Activated CD4-positive, alpha-beta T cell treated with anti-CD3 and anti-CD28 coated beads, Interleukin-2, amount 10 ng/mL, durations not matched to agents 24 days and 14 days (primary cell): ENCODE results near the gene MRPL57. TPM values are rescaled to one million over a fixed set of nuclear protein-coding genes. Genes with fewer than 3 reads are reported as not detected.
"Not testable (repeated sequence)": the region's sequence is repeated elsewhere in the genome, so short reads cannot be mapped to it uniquely, and the experiment has no call there.

Experiments
- DNase-seq: peaks from one replicate; pipeline ENCODE4 v3.0.0; 2022
- H3K27ac Mint-ChIP-seq: one replicate; pipeline ENCODE4 v1.8.0; 2022; ENCODE audit warnings: mild to moderate bottlenecking, mixed read lengths
- H3K27me3 Mint-ChIP-seq: one replicate; pipeline ENCODE4 v1.8.0; 2022; ENCODE audit warnings: mixed read lengths
- H3K36me3 Mint-ChIP-seq: one replicate; pipeline ENCODE4 v1.8.0; 2022; ENCODE audit warnings: low read depth, mild to moderate bottlenecking, mixed read lengths
- H3K4me1 Mint-ChIP-seq: one replicate; pipeline ENCODE4 v1.8.0; 2021; ENCODE audit warnings: mixed read lengths
- H3K4me3 Mint-ChIP-seq: one replicate; pipeline ENCODE4 v1.8.0; 2022; ENCODE audit warnings: mild to moderate bottlenecking, moderate library complexity, mixed read lengths
- H3K9me3 Mint-ChIP-seq: one replicate; pipeline ENCODE4 v1.8.0; 2021; ENCODE audit warnings: mixed read lengths
- intact Hi-C: fragments of 100-400 bp; cut with micrococcal nuclease; formaldehyde crosslinking; loops from one replicate; pipeline ENCODE4 v1.15.1; 2023
- total RNA-seq: library from RNA; stranded (reverse); gene quantifications from 2 replicates; pipeline ENCODE4 v1.2.3, GENCODE V29; 2022

MRPL57 gene
- total RNA-seq, 1 donor from 2014 or later, result 33.0 TPM

DNA sequence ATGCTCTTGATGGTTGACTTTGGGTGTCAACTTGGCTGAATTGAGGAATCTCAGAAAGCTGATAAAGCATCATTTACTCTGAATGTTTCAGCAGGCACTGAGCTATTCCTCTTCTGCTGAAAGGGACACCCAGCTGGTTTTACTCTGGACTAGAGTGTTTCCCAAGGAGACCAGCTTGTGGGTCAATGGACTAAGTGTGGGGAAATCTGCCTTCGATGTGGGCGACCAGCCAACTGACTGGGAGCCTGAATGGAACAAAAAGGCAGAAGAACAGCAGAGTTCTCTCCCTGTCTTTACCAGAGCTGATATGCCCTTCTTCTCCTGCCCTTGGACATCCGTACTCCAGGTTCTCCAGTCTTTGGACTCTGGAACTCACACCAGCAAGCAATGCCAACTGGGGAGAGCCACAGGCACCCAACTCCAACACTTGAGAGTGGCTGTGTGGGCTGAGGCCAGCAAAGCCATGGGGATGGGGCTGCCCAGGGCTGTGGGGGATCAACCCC lies 32.2 kb downstream of the MRPL57 start:
- DNase-seq, result no peak
- Mint-ChIP-seq H3K4me1 (no peaks in the 10 kb centered on the region), H3K36me3 (peaks cover 1% of the 10 kb centered on the region), H3K27me3 (peaks cover 24% of the 10 kb centered on the region), H3K9me3 (peaks cover 25% of the 10 kb centered on the region), H3K27ac (no peak overlapping the region), H3K4me3 (no peak overlapping the region)
- intact Hi-C loops, result no loop called here

DNA sequence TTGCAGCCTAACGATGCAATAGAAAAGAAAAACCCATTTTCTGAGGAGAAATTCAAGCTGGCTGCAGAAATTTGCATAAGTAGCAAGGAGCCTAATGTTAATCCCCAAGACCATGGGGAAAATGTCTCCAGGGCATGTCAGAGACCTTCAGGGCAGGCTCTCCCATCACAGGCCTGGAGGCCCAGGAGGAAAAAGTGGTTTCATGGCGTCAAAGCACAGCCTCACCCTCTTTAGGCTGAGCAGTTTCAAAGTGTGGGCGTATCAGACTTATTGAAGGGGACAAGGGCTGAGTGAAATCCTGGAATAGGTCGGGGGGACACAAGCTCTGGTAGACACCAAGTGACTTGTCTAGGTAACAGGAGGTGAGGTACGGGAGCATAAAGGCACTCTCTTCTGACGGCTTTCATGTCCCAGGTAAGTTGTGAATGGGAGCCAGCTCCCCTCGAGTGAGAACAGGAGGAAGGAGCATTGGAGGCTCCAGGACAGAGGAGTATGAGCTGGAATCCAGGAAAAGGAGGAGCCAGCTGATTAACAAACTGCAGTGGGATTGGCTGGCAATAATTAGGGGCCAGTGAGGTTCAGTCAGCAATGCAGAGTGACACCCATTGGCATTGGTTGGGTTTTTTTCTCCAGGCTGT lies 35.8 kb downstream of the MRPL57 start:
- Mint-ChIP-seq H3K27ac (no peak overlapping the region), H3K4me3 (no peak overlapping the region), H3K4me1 (no peaks in the 10 kb centered on the region), H3K27me3 (peaks cover 44% of the 10 kb centered on the region), H3K36me3 (peaks cover 1% of the 10 kb centered on the region), H3K9me3 (peaks cover 28% of the 10 kb centered on the region)
- intact Hi-C loops, result no loop called here
- no peak for DNase-seq

DNA sequence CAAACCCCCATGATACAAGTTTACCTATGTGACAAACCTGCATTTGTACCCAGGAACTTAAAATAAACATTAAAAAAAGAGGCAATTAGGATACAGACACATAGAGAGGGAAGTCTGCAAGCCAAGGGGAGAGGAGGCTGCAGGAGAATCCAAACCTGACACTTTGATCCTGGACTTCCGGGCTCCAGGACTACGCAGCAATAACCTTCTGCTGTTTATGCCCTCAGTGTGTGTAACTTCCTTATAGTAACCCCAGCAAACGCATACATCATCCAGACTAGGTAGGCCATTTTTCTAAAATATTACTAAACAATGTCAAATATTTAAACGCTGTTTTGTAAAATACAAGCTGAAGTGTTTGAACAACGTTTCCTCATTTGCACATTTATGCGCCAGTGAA lies 39.0 kb downstream of the MRPL57 start:
- H3K27ac Mint-ChIP-seq, H3K36me3 Mint-ChIP-seq, intact Hi-C loops, H3K4me3 Mint-ChIP-seq, DNase-seq: not testable (repeated sequence)
- Mint-ChIP-seq H3K9me3 (peaks cover 28% of the 10 kb centered on the region), H3K4me1 (peaks cover 17% of the 10 kb centered on the region), H3K27me3 (peaks cover 40% of the 10 kb centered on the region)

DNA sequence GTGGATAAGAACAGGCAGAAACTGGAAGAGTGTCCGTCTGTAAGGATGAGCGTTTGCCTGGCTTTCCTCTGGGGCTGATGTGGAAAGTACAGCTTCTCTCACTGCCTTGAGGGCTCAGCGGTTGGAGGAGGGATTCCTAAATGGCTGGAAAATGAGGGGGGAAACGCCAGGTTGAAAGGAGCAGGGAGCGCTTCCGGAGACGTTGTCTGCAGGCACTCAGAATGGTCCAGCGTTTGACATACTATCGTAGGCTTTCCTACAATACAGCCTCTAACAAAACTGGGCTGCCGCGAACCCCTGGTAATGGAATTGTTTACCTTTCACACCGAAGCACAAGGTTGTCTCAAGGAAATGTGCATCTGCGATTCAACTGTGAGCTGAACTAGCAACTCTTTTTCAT lies 39.9 kb downstream of the MRPL57 start:
- Mint-ChIP-seq H3K27ac (no peak overlapping the region), H3K36me3 (peaks cover 1% of the 10 kb centered on the region), H3K4me3 (no peak overlapping the region), H3K27me3 (peaks cover 40% of the 10 kb centered on the region), H3K4me1 (peaks cover 17% of the 10 kb centered on the region), H3K9me3 (peaks cover 30% of the 10 kb centered on the region)
- intact Hi-C loops, result no loop called here
- DNase-seq, result no peak

DNA sequence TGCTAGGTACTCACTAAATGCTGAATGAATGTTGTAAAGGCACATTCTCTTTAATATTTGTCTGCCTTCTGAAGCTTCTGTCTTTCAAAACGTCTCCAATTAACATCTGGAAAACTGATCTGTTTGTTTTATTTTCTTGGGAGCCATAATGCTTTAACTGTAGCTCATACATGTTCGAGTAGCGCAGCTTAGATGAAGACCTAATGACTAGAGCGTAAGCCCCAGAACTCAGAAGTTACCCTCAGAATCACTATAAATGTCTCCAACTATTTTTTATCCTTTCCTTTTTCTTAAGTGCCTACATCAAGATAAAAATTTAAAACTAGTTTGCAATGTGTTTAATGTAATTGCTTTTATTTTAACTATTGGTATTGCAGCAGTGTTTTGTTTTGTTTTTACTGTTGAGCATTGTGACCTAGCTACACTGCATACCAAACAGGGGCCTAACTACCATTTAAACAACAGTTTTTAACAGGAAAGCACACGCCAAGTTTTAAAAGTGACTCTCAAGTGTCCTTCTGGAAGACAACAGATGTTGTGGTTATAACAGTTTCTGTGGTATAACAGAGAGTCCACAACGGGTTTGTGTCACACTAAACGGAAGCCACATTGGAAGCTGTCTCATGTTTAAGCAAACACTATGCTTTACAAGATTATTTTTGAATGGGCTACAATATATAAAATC lies 42.0 kb downstream of the MRPL57 start:
- peaks cover 17% of the 10 kb centered on the region for H3K4me1 Mint-ChIP-seq
- DNase-seq, result peak; percentile 83
- intact Hi-C loops, result no loop called here
- peak overlapping the region; percentile 60 for H3K4me3 Mint-ChIP-seq
- H3K27ac Mint-ChIP-seq, result peak overlapping the region; percentile 25
- peaks cover 1% of the 10 kb centered on the region for H3K36me3 Mint-ChIP-seq
- peaks cover 34% of the 10 kb centered on the region for H3K27me3 Mint-ChIP-seq
- peaks cover 24% of the 10 kb centered on the region for H3K9me3 Mint-ChIP-seq

DNA sequence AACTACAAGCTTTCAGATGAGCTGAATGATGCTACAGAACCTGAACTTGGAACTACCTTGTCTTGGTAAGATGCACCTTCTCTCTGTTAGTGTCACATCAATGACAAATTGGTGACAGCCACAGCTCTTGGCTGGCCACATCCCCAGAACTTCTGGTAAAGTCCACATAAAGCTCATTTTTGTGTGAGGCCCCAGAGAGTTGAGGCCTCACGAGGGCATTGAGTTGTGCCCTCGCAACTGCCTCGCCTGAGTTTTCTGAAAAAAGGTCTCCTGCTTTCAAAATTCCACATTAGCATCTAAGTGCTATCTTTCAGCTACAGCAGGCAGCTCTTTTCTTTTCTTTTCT lies 42.6 kb downstream of the MRPL57 start:
- Mint-ChIP-seq H3K27me3 (peaks cover 30% of the 10 kb centered on the region), H3K27ac (peak overlapping the region; percentile 20), H3K4me1 (peaks cover 17% of the 10 kb centered on the region), H3K36me3 (no peaks in the 10 kb centered on the region), H3K4me3 (peak overlapping the region; percentile 60), H3K9me3 (peaks cover 20% of the 10 kb centered on the region)
- intact Hi-C loops, result no loop called here
- DNase-seq, result no peak

DNA sequence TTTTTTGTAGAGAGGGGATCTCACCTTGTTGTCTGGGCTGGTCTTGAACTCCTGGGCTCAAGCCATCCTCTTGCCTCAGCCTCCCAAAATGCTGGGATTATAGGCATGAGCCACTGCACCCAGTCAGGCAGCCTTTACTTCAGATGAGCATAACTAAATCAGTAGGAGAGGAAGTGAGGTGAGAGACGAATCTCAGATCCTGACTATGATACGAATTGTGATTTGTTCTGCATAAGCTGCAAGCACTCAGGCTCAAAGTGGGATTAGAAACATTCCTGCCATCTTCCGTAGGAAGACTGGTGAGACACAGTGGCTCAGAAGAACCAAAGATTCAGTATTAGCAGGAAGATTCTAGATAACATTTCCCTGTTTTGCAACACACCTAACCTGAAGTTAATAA lies 43.3 kb downstream of the MRPL57 start:
- DNase-seq, H3K36me3 Mint-ChIP-seq, intact Hi-C loops: not testable (repeated sequence)

DNA sequence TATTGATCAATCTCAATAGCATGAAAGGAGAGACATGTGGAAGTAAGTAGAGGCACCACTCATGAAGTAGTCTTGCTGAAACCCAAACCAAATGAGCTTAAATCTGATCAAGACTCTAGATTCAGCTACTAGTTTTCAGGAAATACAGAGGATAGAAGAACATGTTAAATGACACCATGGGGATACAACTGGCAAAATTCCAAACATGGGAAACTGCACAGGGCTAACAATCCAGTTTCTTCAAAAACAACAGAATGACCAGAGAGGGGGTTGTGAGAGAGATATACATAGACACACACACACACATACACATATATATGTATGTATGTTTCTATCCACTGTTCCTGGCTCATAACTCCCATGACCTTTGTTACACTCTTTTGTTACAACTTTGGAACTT lies 44.8 kb downstream of the MRPL57 start:
- peaks cover 17% of the 10 kb centered on the region for H3K4me1 Mint-ChIP-seq
- no peak overlapping the region for H3K4me3 Mint-ChIP-seq
- H3K36me3 Mint-ChIP-seq, result no peaks in the 10 kb centered on the region
- DNase-seq, result no peak
- H3K9me3 Mint-ChIP-seq, result peaks cover 20% of the 10 kb centered on the region
- intact Hi-C loops, result no loop called here
- H3K27me3 Mint-ChIP-seq, result peaks cover 19% of the 10 kb centered on the region
- H3K27ac Mint-ChIP-seq, result no peak overlapping the region

More for the DNA sequence above, 43.3 kb downstream of the MRPL57 start:
- Mint-ChIP-seq H3K27me3 (peaks cover 29% of the 10 kb centered on the region), H3K9me3 (peaks cover 20% of the 10 kb centered on the region), H3K4me1 (peaks cover 17% of the 10 kb centered on the region)
- H3K4me3 Mint-ChIP-seq, H3K27ac Mint-ChIP-seq: not testable (repeated sequence)

DNA sequence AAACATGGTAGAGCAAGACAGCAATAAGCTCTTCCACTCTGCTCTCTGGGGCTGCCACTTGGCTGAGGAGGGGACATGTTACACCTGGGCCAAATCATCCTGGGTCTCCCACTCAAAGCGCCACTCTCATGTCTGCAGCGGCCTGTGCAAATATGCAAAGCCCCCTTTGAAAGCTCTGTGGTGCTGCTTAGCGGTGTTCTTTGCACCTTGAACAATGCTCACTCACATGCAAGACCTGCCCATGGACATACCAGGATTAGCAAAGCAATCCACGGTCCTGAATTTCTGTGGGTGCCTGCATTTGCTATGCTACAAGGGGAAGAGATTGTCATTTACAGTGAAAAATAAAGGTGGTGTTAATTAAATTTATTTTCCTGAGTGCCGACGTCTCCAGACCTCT lies 48.6 kb downstream of the MRPL57 start:
- Mint-ChIP-seq H3K27me3 (peaks cover 20% of the 10 kb centered on the region), H3K27ac (no peak overlapping the region), H3K4me3 (no peak overlapping the region), H3K4me1 (no peaks in the 10 kb centered on the region), H3K36me3 (no peaks in the 10 kb centered on the region), H3K9me3 (peaks cover 20% of the 10 kb centered on the region)
- no peak for DNase-seq
- intact Hi-C loops, result no loop called here

DNA sequence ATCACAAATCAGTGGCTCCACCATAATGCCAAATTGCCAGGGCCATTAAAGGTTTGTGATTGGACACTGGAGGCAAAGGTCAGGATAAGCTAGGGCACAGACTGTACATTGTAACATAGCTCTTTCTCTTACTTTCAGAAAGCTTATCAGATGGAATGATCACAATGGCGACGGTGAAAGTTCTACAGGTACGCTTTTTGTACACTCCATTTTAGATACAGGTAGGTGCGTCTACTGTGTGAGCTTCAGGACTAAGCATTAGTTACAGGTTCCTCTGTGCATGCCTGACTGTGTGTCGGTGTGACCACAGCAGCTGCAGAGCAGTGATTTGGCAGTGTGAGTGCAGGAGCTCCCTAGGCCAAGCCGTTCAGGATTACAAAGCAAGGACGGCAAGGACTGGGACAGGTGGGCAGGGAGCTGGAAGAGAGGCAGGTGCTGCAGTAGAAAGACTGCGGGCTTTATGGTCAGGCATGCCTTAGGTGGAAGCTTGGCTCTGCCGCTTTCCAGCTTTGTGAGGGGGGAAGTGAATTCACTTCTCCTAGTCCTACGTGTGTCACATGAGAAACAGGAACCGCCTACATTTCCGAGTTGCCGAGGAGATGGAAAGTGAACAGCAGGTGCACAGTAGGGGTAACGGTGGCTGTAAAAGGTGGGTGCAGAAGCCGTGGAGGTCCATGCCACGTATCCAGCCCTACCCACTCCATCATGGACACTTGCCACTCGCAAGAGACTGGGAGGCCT lies 49.6 kb downstream of the MRPL57 start:
- Mint-ChIP-seq H3K27me3 (peaks cover 23% of the 10 kb centered on the region), H3K9me3 (peaks cover 17% of the 10 kb centered on the region), H3K36me3 (no peaks in the 10 kb centered on the region), H3K4me3 (no peak overlapping the region), H3K4me1 (no peaks in the 10 kb centered on the region), H3K27ac (no peak overlapping the region)
- intact Hi-C loops, result no loop called here
- DNase-seq, result no peak

DNA sequence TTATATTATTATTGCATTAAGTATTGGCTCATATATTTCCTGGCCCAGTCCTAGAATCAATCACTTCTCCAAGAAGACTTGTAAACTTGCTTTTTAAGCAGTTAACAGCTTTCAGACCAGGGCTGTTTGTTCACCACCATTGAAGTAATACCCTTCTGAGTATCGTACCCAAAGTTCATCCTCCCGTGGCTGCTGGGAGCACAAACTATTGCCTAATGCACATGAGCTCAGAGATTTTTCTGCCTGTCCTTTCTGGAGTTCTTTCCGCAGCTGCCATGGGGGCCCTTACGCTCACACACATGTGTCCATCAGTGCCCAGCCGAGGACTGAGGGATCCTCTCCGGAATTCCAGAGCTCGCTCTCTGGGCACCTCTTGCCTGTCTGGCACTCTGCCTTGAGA lies 51.5 kb downstream of the MRPL57 start:
- H3K27ac Mint-ChIP-seq, result no peak overlapping the region
- no peak overlapping the region for H3K4me3 Mint-ChIP-seq
- no peak for DNase-seq
- peaks cover 6% of the 10 kb centered on the region for H3K4me1 Mint-ChIP-seq
- peaks cover 3% of the 10 kb centered on the region for H3K9me3 Mint-ChIP-seq
- intact Hi-C loops, result no loop called here
- H3K27me3 Mint-ChIP-seq, result peaks cover 16% of the 10 kb centered on the region
- no peaks in the 10 kb centered on the region for H3K36me3 Mint-ChIP-seq

Other genes starting within 250 kb of the MRPL57 start
- gene LATS2, start 115.1 kb upstream of the MRPL57 start, total RNA-seq, result 1.7 and 2.2 TPM in 2 replicates
- gene SAP18, start 36.5 kb upstream of the MRPL57 start, total RNA-seq, result 253 and 254 TPM in 2 replicates
- gene SKA3, start 106 bp upstream of the MRPL57 start, total RNA-seq, result 35.6 and 39.6 TPM in 2 replicates